ENCODE results near the gene ARID1B. TPM values are rescaled to one million over a fixed set of nuclear protein-coding genes. Genes with fewer than 3 reads are reported as not detected.
A peak's percentile ranks its signal among the peaks of the same experiment; 100 is the strongest.

Gene ARID1B
- total RNA-seq, 1 donor from 2014 or later, result 75.4 TPM

- H3K9ac ChIP-seq (ENCODE audit: low read length), result peak overlapping the region; percentile 29
- H3K4me1 Mint-ChIP-seq (ENCODE audit: low read depth, unreplicated experiment), result peaks cover 32% of the 10 kb centered on the region
- no peak for FAIRE-seq
- peak overlapping the region; percentile 34 for H3K27ac ChIP-seq (ENCODE audit: low read depth, low read length)
- no peaks in the 10 kb centered on the region for H3K9me3 ChIP-seq (ENCODE audit: insufficient read depth, low read depth, low read length)
- H3K27ac Mint-ChIP-seq (ENCODE audit: unreplicated experiment), result peak overlapping the region; percentile 81
- peak; percentile 72 for TF ChIP-seq CTCF (IDR thresholded peaks at IDR 0.05; ENCODE audit: insufficient read depth, low read depth, low read length)
- TF ChIP-seq EZH2 (IDR thresholded peaks at IDR 0.05; ENCODE audit: insufficient read depth, low read length), result no peak
- DNase-seq (ENCODE audit: low read depth), result peak; percentile 79
- H3K4me3 Mint-ChIP-seq (ENCODE audit: unreplicated experiment), result no peak overlapping the region
- H3K4me3 ChIP-seq (ENCODE audit: insufficient read depth, low read depth, low read length), result no peak overlapping the region
- H3K9me3 Mint-ChIP-seq (ENCODE audit: unreplicated experiment), result no peaks in the 10 kb centered on the region
- no peaks in the 10 kb centered on the region for H3K27me3 Mint-ChIP-seq (ENCODE audit: low read depth, unreplicated experiment)
- peaks cover 27% of the 10 kb centered on the region for H3K79me2 ChIP-seq (ENCODE audit: insufficient read depth, low read length)
- no peak overlapping the region for H2AFZ ChIP-seq (ENCODE audit: low read depth, low read length)
- peaks cover 4% of the 10 kb centered on the region for H4K20me1 ChIP-seq (ENCODE audit: insufficient read depth, low read length)
- H3K36me3 ChIP-seq (ENCODE audit: insufficient read depth, low read length), result no peaks in the 10 kb centered on the region
- no peaks in the 10 kb centered on the region for H3K27me3 ChIP-seq (ENCODE audit: insufficient read depth, low read length)
- H3K4me2 ChIP-seq (ENCODE audit: low read length), result no peak overlapping the region
- no peaks in the 10 kb centered on the region for H3K4me1 ChIP-seq (ENCODE audit: insufficient read depth, low read length)
- H3K36me3 Mint-ChIP-seq (ENCODE audit: low read depth, unreplicated experiment), result peaks cover 5% of the 10 kb centered on the region
Observed at GRCh38 chr6:157045831-157046454, 268.8 kb downstream of the ARID1B start.

- no peak overlapping the region for H2AFZ ChIP-seq (ENCODE audit: low read depth, low read length)
- H3K4me2 ChIP-seq (ENCODE audit: low read length), result no peak overlapping the region
- Mint-ChIP-seq H3K27me3 (ENCODE audit: low read depth, unreplicated experiment) (no peaks in the 10 kb centered on the region), H3K9me3 (ENCODE audit: unreplicated experiment) (no peaks in the 10 kb centered on the region), H3K36me3 (ENCODE audit: low read depth, unreplicated experiment) (peaks cover 3% of the 10 kb centered on the region), H3K4me3 (ENCODE audit: unreplicated experiment) (no peak overlapping the region), H3K4me1 (ENCODE audit: low read depth, unreplicated experiment) (peaks cover 34% of the 10 kb centered on the region), H3K27ac (ENCODE audit: unreplicated experiment) (peak overlapping the region; percentile 81)
- H4K20me1 ChIP-seq (ENCODE audit: insufficient read depth, low read length), result peaks cover 4% of the 10 kb centered on the region
- no peaks in the 10 kb centered on the region for H3K9me3 ChIP-seq (ENCODE audit: insufficient read depth, low read depth, low read length)
- H3K36me3 ChIP-seq (ENCODE audit: insufficient read depth, low read length), result no peaks in the 10 kb centered on the region
- H3K27ac ChIP-seq (ENCODE audit: low read depth, low read length), result no peak overlapping the region
- no peak for FAIRE-seq
- no peak for DNase-seq (ENCODE audit: low read depth)
- no peaks in the 10 kb centered on the region for H3K27me3 ChIP-seq (ENCODE audit: insufficient read depth, low read length)
- no peak overlapping the region for H3K4me3 ChIP-seq (ENCODE audit: insufficient read depth, low read depth, low read length)
- H3K4me1 ChIP-seq (ENCODE audit: insufficient read depth, low read length), result no peaks in the 10 kb centered on the region
- H3K79me2 ChIP-seq (ENCODE audit: insufficient read depth, low read length), result peaks cover 25% of the 10 kb centered on the region
- TF ChIP-seq CTCF (IDR thresholded peaks at IDR 0.05; ENCODE audit: insufficient read depth, low read depth, low read length) (no peak), EZH2 (IDR thresholded peaks at IDR 0.05; ENCODE audit: insufficient read depth, low read length) (no peak)
- no peak overlapping the region for H3K9ac ChIP-seq (ENCODE audit: low read length)
Observed at GRCh38 chr6:157046776-157047175, 269.6 kb downstream of the ARID1B start.

GRCh38 chr6:157047328-157047727 is 270.1 kb downstream of the ARID1B start:
- Histone ChIP-seq H3K27me3 (ENCODE audit: insufficient read depth, low read length) (no peaks in the 10 kb centered on the region), H3K4me1 (ENCODE audit: insufficient read depth, low read length) (no peaks in the 10 kb centered on the region), H3K36me3 (ENCODE audit: insufficient read depth, low read length) (no peaks in the 10 kb centered on the region), H3K4me3 (ENCODE audit: insufficient read depth, low read depth, low read length) (no peak overlapping the region), H3K4me2 (ENCODE audit: low read length) (no peak overlapping the region), H4K20me1 (ENCODE audit: insufficient read depth, low read length) (peaks cover 4% of the 10 kb centered on the region), H3K79me2 (ENCODE audit: insufficient read depth, low read length) (peaks cover 21% of the 10 kb centered on the region), H3K9me3 (ENCODE audit: insufficient read depth, low read depth, low read length) (no peaks in the 10 kb centered on the region), H2AFZ (ENCODE audit: low read depth, low read length) (no peak overlapping the region), H3K9ac (ENCODE audit: low read length) (no peak overlapping the region), H3K27ac (ENCODE audit: low read depth, low read length) (no peak overlapping the region)
- H3K4me1 Mint-ChIP-seq (ENCODE audit: low read depth, unreplicated experiment), result peaks cover 34% of the 10 kb centered on the region
- DNase-seq (ENCODE audit: low read depth) (no peak), FAIRE-seq (no peak)
- peaks cover 3% of the 10 kb centered on the region for H3K36me3 Mint-ChIP-seq (ENCODE audit: low read depth, unreplicated experiment)
- no peak for TF ChIP-seq EZH2 (IDR thresholded peaks at IDR 0.05; ENCODE audit: insufficient read depth, low read length)
- TF ChIP-seq CTCF (IDR thresholded peaks at IDR 0.05; ENCODE audit: insufficient read depth, low read depth, low read length), result no peak
- H3K4me3 Mint-ChIP-seq (ENCODE audit: unreplicated experiment), result no peak overlapping the region
- H3K9me3 Mint-ChIP-seq (ENCODE audit: unreplicated experiment), result no peaks in the 10 kb centered on the region
- H3K27me3 Mint-ChIP-seq (ENCODE audit: low read depth, unreplicated experiment), result no peaks in the 10 kb centered on the region
- no peak overlapping the region for H3K27ac Mint-ChIP-seq (ENCODE audit: unreplicated experiment)

Measured in astrocyte (in vitro differentiated cells and primary cell).